Body of pancreas (tissue), 4 donors: Measurements from ENCODE around the gene KRT86. TPM values are rescaled to one million over a fixed set of nuclear protein-coding genes. Genes with fewer than 3 reads are reported as not detected.

Source experiments
- ATAC-seq: fragments of 150-250 bp; one replicate; pipeline ENCODE4 v1.9.1; 2016
- DNase-seq, 4 donors: peaks; one replicate each; pipeline ENCODE4 v3.0.0-alpha.2; 2019
- H3K27ac ChIP-seq, 4 donors: fragments of 200-600 bp; sonication (generic); 1 replicate in 3 of 4; 2 replicates in 1 of 4; pipeline versions ENCODE4 v1.5.1 to v1.6.1; 2016 to 2019; ENCODE audit warnings: mild to moderate bottlenecking in 1 of 4, mixed read lengths in 1 of 4, moderate library complexity in 1 of 4
- H3K27me3 ChIP-seq, 2 donors: fragments of 200-600 bp; sonication (generic); one replicate each; pipeline ENCODE4 v1.6.0; 2016; ENCODE audit warnings: mild to moderate bottlenecking in 1 of 2
- H3K36me3 ChIP-seq, 2 donors: fragments of 200-600 bp; sonication (generic); replicated peaks in 1 of 2; 2 replicates each; pipeline ENCODE4 v1.5.1; 2016; ENCODE audit warnings: low read depth in 2 of 2; ENCODE audit not compliant: insufficient read depth in 1 of 2
- H3K4me1 ChIP-seq: fragments of 200-600 bp; sonication (generic); one replicate; pipeline ENCODE4 v1.6.0; 2016
- H3K4me3 ChIP-seq, 2 donors: fragments of 200-600 bp; sonication (generic); 1 replicate in 1 of 2; 2 replicates in 1 of 2; pipeline ENCODE4 v1.5.1; 2016 to 2019
- H3K9me3 ChIP-seq, 3 donors: fragments of 200-600 bp; sonication (generic); 1 replicate in 2 of 3; 2 replicates in 1 of 3; pipeline ENCODE4 v1.5.1; 2016
- CTCF ChIP-seq, 7 experiments: fragments of 450-650 bp in 4 of 7; fragments of 200-600 bp in 3 of 7; sonication (generic) in 3 of 7; IDR thresholded peaks; one replicate each; pipeline ENCODE4 v1.5.1; 2016 to 2019; ENCODE audit warnings: antibody characterized with exemption in 7 of 7
- POLR2A ChIP-seq, 3 donors: fragments of 450-650 bp; IDR thresholded peaks; one replicate each; pipeline ENCODE4 v1.6.1; 2016; ENCODE audit warnings: antibody characterized with exemption in 3 of 3, mild to moderate bottlenecking in 2 of 3
- WGBS, 2 donors: methylation state at CpG; one replicate each; pipeline ENCODE4 v1.1.5; 2017; 5-methylcytosine and 5-hydroxymethylcytosine counted together
- intact Hi-C: fragments of 100-400 bp; cut with DNase I; formaldehyde crosslinking; loops from one replicate; pipeline ENCODE4 v1.15.1; 2023
- total RNA-seq, 2 donors: library from RNA; depleted of rRNA; stranded (reverse); fragments of >200 nt; gene quantifications; one replicate each; pipeline ENCODE4 v1.1.0, GENCODE V29; 2016

Gene KRT86
- total RNA-seq, 2 donors from 2014 or later = 1.8 to 8.6 TPM

GRCh38 chr12:52349196-52349595, 74.8 kb downstream of the KRT86 start:
- WGBS, 2 donors = 70 to 79% methylated on average over 6 of the region's 6 CpGs
- Histone ChIP-seq H3K9me3 (no peaks in the 10 kb centered on the region), H3K36me3 (no peaks in the 10 kb centered on the region), H3K4me3 (no peak overlapping the region), H3K4me1 (peaks cover 33% of the 10 kb centered on the region), H3K27me3 (no peaks in the 10 kb centered on the region), H3K27ac (no peak overlapping the region)
- DNase-seq (no peak), ATAC-seq (no peak)
- TF ChIP-seq CTCF (IDR thresholded peaks at IDR 0.05) = no peak
- TF ChIP-seq POLR2A (IDR thresholded peaks at IDR 0.05) = no peak
- intact Hi-C loops = no loop called here

GRCh38 chr12:52350021-52350620, 75.7 kb downstream of the KRT86 start:
- TF ChIP-seq CTCF (IDR thresholded peaks at IDR 0.05) = no peak
- TF ChIP-seq POLR2A (IDR thresholded peaks at IDR 0.05) = no peak
- Histone ChIP-seq H3K27me3 (no peaks in the 10 kb centered on the region), H3K9me3 (no peaks in the 10 kb centered on the region), H3K36me3 (no peaks in the 10 kb centered on the region), H3K4me3 (no peak overlapping the region), H3K27ac (no peak overlapping the region), H3K4me1 (peaks cover 26% of the 10 kb centered on the region)
- DNase-seq (no peak), ATAC-seq (no peak)
- 87 to 88% methylated on average over 7 to 8 of the region's 8 CpGs for WGBS, 2 donors
- intact Hi-C loops = no loop called here

GRCh38 chr12:52350786-52351185, 76.3 kb downstream of the KRT86 start:
- no peaks in the 10 kb centered on the region for H3K27me3 ChIP-seq
- no peak overlapping the region for H3K4me3 ChIP-seq
- no peak for ATAC-seq
- no peaks in the 10 kb centered on the region for H3K36me3 ChIP-seq
- H3K9me3 ChIP-seq = no peaks in the 10 kb centered on the region
- intact Hi-C loops = no loop called here
- H3K27ac ChIP-seq = no peak overlapping the region
- TF ChIP-seq CTCF (IDR thresholded peaks at IDR 0.05) (no peak), POLR2A (IDR thresholded peaks at IDR 0.05) (no peak)
- 93 to 94% methylated on average over 5 of the region's 5 CpGs for WGBS, 2 donors
- H3K4me1 ChIP-seq = peaks cover 20% of the 10 kb centered on the region
- DNase-seq = peak in 1 of 4 donors; percentile 5

- no peaks in the 10 kb centered on the region for H3K27me3 ChIP-seq
- 13 to 20% methylated on average over 9 of the region's 9 CpGs for WGBS, 2 donors
- intact Hi-C loops = no loop called here
Measured at GRCh38 chr12:52351196-52352059, 77.0 kb downstream of the KRT86 start.

More at GRCh38 chr12:52351196-52352059, 77.0 kb downstream of the KRT86 start:
- H3K36me3 ChIP-seq = no peaks in the 10 kb centered on the region
- ATAC-seq (no peak), DNase-seq (peak; percentile 40 to 78 (median 57))
- H3K9me3 ChIP-seq = no peaks in the 10 kb centered on the region
- TF ChIP-seq CTCF (IDR thresholded peaks at IDR 0.05) (no peak), POLR2A (IDR thresholded peaks at IDR 0.05) (no peak)
- H3K4me1 ChIP-seq = peaks cover 13% of the 10 kb centered on the region
- no peak overlapping the region for H3K27ac ChIP-seq
- H3K4me3 ChIP-seq = no peak overlapping the region
